ENCODE measurements around the gene UBE2H.

DNA sequence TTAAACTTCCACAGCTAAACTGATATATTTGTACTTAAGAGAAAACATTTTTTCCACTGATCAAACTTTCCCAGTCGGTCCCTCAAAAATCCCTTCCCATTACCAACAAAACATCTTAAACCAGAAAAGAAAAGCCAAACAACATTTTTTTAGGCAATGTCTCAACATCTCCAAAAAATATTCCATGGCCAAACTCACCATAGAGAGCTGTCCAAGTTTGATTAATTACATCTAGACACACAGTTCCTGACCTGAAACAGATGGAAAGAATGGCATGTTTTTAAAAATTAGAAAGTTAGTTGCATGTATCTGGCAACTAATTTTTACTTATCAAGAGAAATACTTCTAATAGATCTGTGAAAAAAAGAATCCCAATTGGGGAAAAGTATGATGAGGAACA is 95.4 kb downstream of the UBE2H start:
- TF ChIP-seq, protein P1, sequence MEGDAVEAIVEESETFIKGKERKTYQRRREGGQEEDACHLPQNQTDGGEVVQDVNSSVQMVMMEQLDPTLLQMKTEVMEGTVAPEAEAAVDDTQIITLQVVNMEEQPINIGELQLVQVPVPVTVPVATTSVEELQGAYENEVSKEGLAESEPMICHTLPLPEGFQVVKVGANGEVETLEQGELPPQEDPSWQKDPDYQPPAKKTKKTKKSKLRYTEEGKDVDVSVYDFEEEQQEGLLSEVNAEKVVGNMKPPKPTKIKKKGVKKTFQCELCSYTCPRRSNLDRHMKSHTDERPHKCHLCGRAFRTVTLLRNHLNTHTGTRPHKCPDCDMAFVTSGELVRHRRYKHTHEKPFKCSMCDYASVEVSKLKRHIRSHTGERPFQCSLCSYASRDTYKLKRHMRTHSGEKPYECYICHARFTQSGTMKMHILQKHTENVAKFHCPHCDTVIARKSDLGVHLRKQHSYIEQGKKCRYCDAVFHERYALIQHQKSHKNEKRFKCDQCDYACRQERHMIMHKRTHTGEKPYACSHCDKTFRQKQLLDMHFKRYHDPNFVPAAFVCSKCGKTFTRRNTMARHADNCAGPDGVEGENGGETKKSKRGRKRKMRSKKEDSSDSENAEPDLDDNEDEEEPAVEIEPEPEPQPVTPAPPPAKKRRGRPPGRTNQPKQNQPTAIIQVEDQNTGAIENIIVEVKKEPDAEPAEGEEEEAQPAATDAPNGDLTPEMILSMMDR (IDR thresholded peaks at IDR 0.05), result no peak
- TF ChIP-seq POLR2AphosphoS5 (IDR thresholded peaks at IDR 0.05; ENCODE audit: low read depth, low read length) (no peak), SIN3A (IDR thresholded peaks at IDR 0.05; ENCODE audit: borderline replicate concordance, insufficient read depth, low read depth, low read length) (no peak), TCF7L2 (IDR thresholded peaks at IDR 0.05; ENCODE audit: low read depth, low read length) (no peak)
- TF ChIP-seq, protein P2, sequence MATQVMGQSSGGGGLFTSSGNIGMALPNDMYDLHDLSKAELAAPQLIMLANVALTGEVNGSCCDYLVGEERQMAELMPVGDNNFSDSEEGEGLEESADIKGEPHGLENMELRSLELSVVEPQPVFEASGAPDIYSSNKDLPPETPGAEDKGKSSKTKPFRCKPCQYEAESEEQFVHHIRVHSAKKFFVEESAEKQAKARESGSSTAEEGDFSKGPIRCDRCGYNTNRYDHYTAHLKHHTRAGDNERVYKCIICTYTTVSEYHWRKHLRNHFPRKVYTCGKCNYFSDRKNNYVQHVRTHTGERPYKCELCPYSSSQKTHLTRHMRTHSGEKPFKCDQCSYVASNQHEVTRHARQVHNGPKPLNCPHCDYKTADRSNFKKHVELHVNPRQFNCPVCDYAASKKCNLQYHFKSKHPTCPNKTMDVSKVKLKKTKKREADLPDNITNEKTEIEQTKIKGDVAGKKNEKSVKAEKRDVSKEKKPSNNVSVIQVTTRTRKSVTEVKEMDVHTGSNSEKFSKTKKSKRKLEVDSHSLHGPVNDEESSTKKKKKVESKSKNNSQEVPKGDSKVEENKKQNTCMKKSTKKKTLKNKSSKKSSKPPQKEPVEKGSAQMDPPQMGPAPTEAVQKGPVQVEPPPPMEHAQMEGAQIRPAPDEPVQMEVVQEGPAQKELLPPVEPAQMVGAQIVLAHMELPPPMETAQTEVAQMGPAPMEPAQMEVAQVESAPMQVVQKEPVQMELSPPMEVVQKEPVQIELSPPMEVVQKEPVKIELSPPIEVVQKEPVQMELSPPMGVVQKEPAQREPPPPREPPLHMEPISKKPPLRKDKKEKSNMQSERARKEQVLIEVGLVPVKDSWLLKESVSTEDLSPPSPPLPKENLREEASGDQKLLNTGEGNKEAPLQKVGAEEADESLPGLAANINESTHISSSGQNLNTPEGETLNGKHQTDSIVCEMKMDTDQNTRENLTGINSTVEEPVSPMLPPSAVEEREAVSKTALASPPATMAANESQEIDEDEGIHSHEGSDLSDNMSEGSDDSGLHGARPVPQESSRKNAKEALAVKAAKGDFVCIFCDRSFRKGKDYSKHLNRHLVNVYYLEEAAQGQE (IDR thresholded peaks at IDR 0.05; ENCODE audit: insufficient read depth in 1 of 2, low read depth in 2 of 2, low read length in 1 of 2), result no peak

Data from Panc1 (cell line).